ENCODE data around the gene HDAC5.

GRCh38 chr17:44112284-44113280, 10.9 kb downstream of the HDAC5 start:
- TF ChIP-seq GATA3 (IDR thresholded peaks at IDR 0.05; ENCODE audit: low read depth, low read length), result no peak
- TF ChIP-seq GATA2 (IDR thresholded peaks at IDR 0.05; ENCODE audit: low read depth, low read length), result no peak

All from SH-SY5Y (cell line).